ENCODE data around the gene CDK10. TPM values are rescaled to one million over a fixed set of nuclear protein-coding genes. Genes with fewer than 3 reads are reported as not detected.
"Not testable (repeated sequence)": the region's sequence is repeated elsewhere in the genome, so short reads cannot be mapped to it uniquely, and the experiment has no call there.

The CDK10 gene
- total RNA-seq, 4 donors from 2014 or later, result 34.6 to 69.1 (median 40.9) TPM

GRCh38 chr16:89687092-89687940 is 827 bp downstream of the CDK10 start:
- WGBS, 2 donors, result 7 to 17% methylated on average over 28 to 38 of the region's 42 CpGs
- H3K4me3 ChIP-seq (ENCODE audit: low read depth, poor library complexity, severe bottlenecking), result peak overlapping the region; percentile 71
- intact Hi-C loops (cut with DNase I; ENCODE audit: low total_unique reads), result no loop called here
- no peak for TF ChIP-seq POLR2A (IDR thresholded peaks at IDR 0.05)
- no peak for TF ChIP-seq CTCF (IDR thresholded peaks at IDR 0.05)
- DNase-seq (ENCODE audit: low spot score in 2 of 2), result no peak

- no peak for TF ChIP-seq CTCF (IDR thresholded peaks at IDR 0.05)
- no peak for TF ChIP-seq POLR2A (IDR thresholded peaks at IDR 0.05)
- intact Hi-C loops (cut with DNase I; ENCODE audit: low total_unique reads), result no loop called here
- WGBS, 2 donors, result 90 to 94% methylated on average over 5 of the region's 5 CpGs
- no peak for DNase-seq (ENCODE audit: low spot score in 2 of 2)
- no peak overlapping the region for H3K4me3 ChIP-seq (ENCODE audit: low read depth, poor library complexity, severe bottlenecking)
Measured at GRCh38 chr16:89688395-89688794, 1.9 kb downstream of the CDK10 start.

GRCh38 chr16:89689142-89689541 is 2.7 kb downstream of the CDK10 start:
- DNase-seq (ENCODE audit: low spot score in 2 of 2), result no peak
- TF ChIP-seq POLR2A (IDR thresholded peaks at IDR 0.05) (no peak), CTCF (IDR thresholded peaks at IDR 0.05) (no peak)
- intact Hi-C loops (cut with DNase I; ENCODE audit: low total_unique reads), result no loop called here
- WGBS, 2 donors, result 93% methylated on average over 13 of the region's 13 CpGs
- H3K4me3 ChIP-seq (ENCODE audit: low read depth, poor library complexity, severe bottlenecking), result no peak overlapping the region

- WGBS, 2 donors, result 77 to 92% methylated on average over 4 of the region's 4 CpGs
- intact Hi-C loops (cut with DNase I; ENCODE audit: low total_unique reads); H3K4me3 ChIP-seq (ENCODE audit: low read depth, poor library complexity, severe bottlenecking); DNase-seq (ENCODE audit: low spot score in 2 of 2): not testable (repeated sequence)
Measured at GRCh38 chr16:89689621-89690020, 3.1 kb downstream of the CDK10 start.

DNA sequence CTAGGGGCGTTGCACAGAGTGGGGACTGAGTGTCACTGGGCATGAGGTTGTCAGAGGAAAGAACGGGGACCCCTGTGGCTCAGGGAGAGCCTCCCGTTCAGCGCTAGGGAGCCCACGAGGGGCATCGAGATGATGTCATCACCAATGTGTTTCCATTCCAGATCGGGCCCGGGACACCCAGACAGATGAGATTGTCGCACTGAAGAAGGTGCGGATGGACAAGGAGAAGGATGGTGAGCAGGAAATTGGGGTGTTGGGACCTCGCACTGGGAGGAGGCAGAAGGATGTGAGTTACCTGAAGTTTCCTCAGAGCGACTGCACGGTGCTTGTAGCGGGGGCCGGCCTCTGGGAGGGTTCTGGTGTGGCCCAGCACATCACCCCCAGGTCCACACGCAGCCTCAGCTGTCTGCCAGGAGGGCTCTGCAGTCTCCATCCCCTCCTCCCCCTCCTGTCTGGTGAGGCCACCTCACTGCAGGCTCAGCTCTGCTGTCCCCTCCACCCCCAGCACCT is 4.0 kb downstream of the CDK10 start:
- H3K4me3 ChIP-seq (ENCODE audit: low read depth, poor library complexity, severe bottlenecking), result no peak overlapping the region
- intact Hi-C loops (cut with DNase I; ENCODE audit: low total_unique reads), result no loop called here
- DNase-seq (ENCODE audit: low spot score in 2 of 2), result no peak
- 91 to 95% methylated on average over 16 of the region's 16 CpGs for WGBS, 2 donors
- TF ChIP-seq POLR2A (IDR thresholded peaks at IDR 0.05), result no peak
- no peak for TF ChIP-seq CTCF (IDR thresholded peaks at IDR 0.05)

DNA sequence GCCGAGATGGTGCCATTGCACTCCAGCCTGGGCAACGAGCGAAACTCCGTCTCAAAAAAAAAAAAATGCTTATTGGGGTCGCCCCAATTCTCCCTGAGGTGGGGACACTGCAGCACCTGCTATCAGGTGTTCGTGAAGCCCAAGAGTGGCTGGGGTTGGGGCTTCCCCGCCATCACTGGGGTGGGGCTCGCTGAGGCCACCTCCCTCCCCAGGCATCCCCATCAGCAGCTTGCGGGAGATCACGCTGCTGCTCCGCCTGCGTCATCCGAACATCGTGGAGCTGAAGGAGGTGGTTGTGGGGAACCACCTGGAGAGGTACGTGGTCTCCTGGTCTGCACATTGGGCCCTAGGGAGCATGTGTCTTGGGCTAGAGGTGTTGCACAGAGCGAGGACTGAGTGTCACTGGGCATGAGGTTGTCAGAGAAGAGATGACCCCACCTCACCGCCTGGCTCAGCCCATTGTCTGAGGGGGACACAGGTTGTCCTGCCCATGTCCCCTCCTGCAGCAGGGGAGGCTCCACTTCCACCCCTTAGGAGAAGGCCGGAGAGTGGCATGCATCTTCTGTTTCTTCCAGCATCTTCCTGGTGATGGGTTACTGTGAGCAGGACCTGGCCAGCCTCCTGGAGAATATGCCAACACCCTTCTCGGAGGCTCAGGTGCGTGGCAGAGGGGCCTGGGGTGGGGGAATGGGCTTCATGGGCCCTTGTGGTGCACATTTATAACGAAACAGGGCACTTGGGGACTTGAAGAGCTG is 4.9 kb downstream of the CDK10 start:
- TF ChIP-seq CTCF (IDR thresholded peaks at IDR 0.05) (no peak), POLR2A (IDR thresholded peaks at IDR 0.05) (no peak)
- WGBS, 2 donors, result 95 to 96% methylated on average over 21 of the region's 21 CpGs
- intact Hi-C loops (cut with DNase I; ENCODE audit: low total_unique reads), result no loop called here
- no peak overlapping the region for H3K4me3 ChIP-seq (ENCODE audit: low read depth, poor library complexity, severe bottlenecking)
- DNase-seq (ENCODE audit: low spot score in 2 of 2), result no peak
